ENCODE measurements around the gene LRRC30.

LRRC30 gene

GRCh38 chr18:7242926-7243325, 12.0 kb downstream of the LRRC30 start:
- DNase-seq: no peak

GRCh38 chr18:7248877-7249276, 18.0 kb downstream of the LRRC30 start:
- no peak for DNase-seq

- no peak for DNase-seq
These were observed 23.3 kb downstream of the LRRC30 start for GRCh38 chr18:7254163-7254562.

- DNase-seq: no peak
These were observed 24.2 kb downstream of the LRRC30 start for GRCh38 chr18:7255054-7255453.

- no peak for DNase-seq
These were observed 24.8 kb downstream of the LRRC30 start for GRCh38 chr18:7255643-7256042.

GRCh38 chr18:7256618-7257425, 25.9 kb downstream of the LRRC30 start:
- DNase-seq: no peak

GRCh38 chr18:7257426-7257740, 26.5 kb downstream of the LRRC30 start:
- no peak for DNase-seq

GRCh38 chr18:7259475-7259874, 28.6 kb downstream of the LRRC30 start:
- no peak for DNase-seq

- no peak for DNase-seq
These were observed 30.3 kb downstream of the LRRC30 start for GRCh38 chr18:7261199-7261598.

GRCh38 chr18:7267973-7268372, 37.1 kb downstream of the LRRC30 start:
- DNase-seq: no peak

- DNase-seq: no peak
These were observed 39.1 kb downstream of the LRRC30 start for GRCh38 chr18:7269942-7270341.

- no peak for DNase-seq
These were observed 41.6 kb downstream of the LRRC30 start for GRCh38 chr18:7272311-7273049.

GRCh38 chr18:7273301-7273921, 42.5 kb downstream of the LRRC30 start:
- DNase-seq: no peak

- no peak for DNase-seq
These were observed 50.7 kb downstream of the LRRC30 start for GRCh38 chr18:7281579-7281978.

Data from DMS79 treated with DMSO at 0.1 percent for 48 hours (cell line).